Hepatic stellate cell (primary cell): ENCODE data around the gene JUND.

Experiments used
- DNase-seq: peaks from one replicate; pipeline ENCODE4 v3.0.0; 2011; ENCODE audit warnings: low spot score

Gene JUND

GRCh38 chr19:18290302-18291018 lies 9.0 kb upstream of the JUND start:
- no peak for DNase-seq

- DNase-seq, result no peak
Observed at GRCh38 chr19:18289471-18290301, 8.3 kb upstream of the JUND start.

GRCh38 chr19:18287836-18288772 lies 6.7 kb upstream of the JUND start:
- DNase-seq, result no peak

GRCh38 chr19:18286973-18287635 lies 5.7 kb upstream of the JUND start:
- no peak for DNase-seq

- DNase-seq, result no peak
Observed at GRCh38 chr19:18284712-18285360, 3.4 kb upstream of the JUND start.

GRCh38 chr19:18283338-18283737 lies 1.9 kb upstream of the JUND start:
- DNase-seq, result no peak

GRCh38 chr19:18282788-18283141 lies 1.3 kb upstream of the JUND start:
- DNase-seq, result no peak

GRCh38 chr19:18282021-18282787 lies 782 bp upstream of the JUND start:
- no peak for DNase-seq

GRCh38 chr19:18280247-18281081 lies 958 bp downstream of the JUND start:
- peak; percentile 87 for DNase-seq

- peak; percentile 92 for DNase-seq
Observed at GRCh38 chr19:18279516-18280246, 1.7 kb downstream of the JUND start.

- DNase-seq, result no peak
Observed at GRCh38 chr19:18279266-18279515, 2.2 kb downstream of the JUND start.

GRCh38 chr19:18278521-18279265 lies 2.7 kb downstream of the JUND start:
- DNase-seq, result no peak

GRCh38 chr19:18274781-18275356 lies 6.6 kb downstream of the JUND start:
- DNase-seq, result peak; percentile 91

GRCh38 chr19:18274219-18274780 lies 7.1 kb downstream of the JUND start, which contains the start of gene IQCN:
Gene IQCN, minus strand, starts transcription at chr19:18274452. Its CDS starts 4,974 bp downstream, at chr19:18269478.
- no peak for DNase-seq

- no peak for DNase-seq
Observed at GRCh38 chr19:18273561-18274218, 7.7 kb downstream of the JUND start.

- DNase-seq, result no peak
Observed at GRCh38 chr19:18271433-18271841, 10.0 kb downstream of the JUND start.

- no peak for DNase-seq
Observed at GRCh38 chr19:18270326-18270725, 11.1 kb downstream of the JUND start.
